Keratinocyte (primary cell): ENCODE results near the gene PNPLA7. TPM values are rescaled to one million over a fixed set of nuclear protein-coding genes. Genes with fewer than 3 reads are reported as not detected.

Experiments used
- DNase-seq: peaks from one replicate; pipeline ENCODE4 v3.0.0-alpha.2; 2011; ENCODE audit warnings: low read depth, missing footprints, low spot score
- FAIRE-seq: peaks from 2 replicates; lab custom pipeline; 2011; peaks lifted over from hg19 to GRCh38; lab: Jason Lieb, UNC
- H2AFZ ChIP-seq: 2 replicates; pipeline ENCODE4 v1.6.0; 2012; ENCODE audit warnings: low read length, control low read depth, inconsistent platforms; ENCODE audit not compliant: control insufficient read depth
- H3K27ac ChIP-seq: 2 replicates; pipeline ENCODE4 v1.5.1; 2011; ENCODE audit warnings: low read length; ENCODE audit not compliant: control insufficient read depth, insufficient read depth
- H3K27me3 ChIP-seq: 3 replicates; pipeline ENCODE4 v1.6.0; 2011; ENCODE audit warnings: low read length; ENCODE audit not compliant: control insufficient read depth, insufficient read depth; ENCODE audit errors: extremely low read depth
- H3K36me3 ChIP-seq, 2 experiments: 2 replicates in 1 of 2; 3 replicates in 1 of 2; pipeline ENCODE4 v1.5.1; 2011; ENCODE audit warnings: low read length in 2 of 2, mild to moderate bottlenecking in 1 of 2; ENCODE audit not compliant: control insufficient read depth in 2 of 2, insufficient read depth in 2 of 2; ENCODE audit errors: extremely low read depth in 1 of 2
- H3K4me1 ChIP-seq: 3 replicates; pipeline ENCODE4 v1.5.1; 2011; ENCODE audit warnings: low read length; ENCODE audit not compliant: control insufficient read depth, insufficient read depth; ENCODE audit errors: extremely low read depth
- H3K4me2 ChIP-seq: 3 replicates; pipeline ENCODE4 v1.6.0; 2011; ENCODE audit warnings: low read depth, low read length; ENCODE audit not compliant: control insufficient read depth, insufficient read depth; ENCODE audit errors: extremely low read depth
- H3K4me3 ChIP-seq, 3 experiments: fragments of 200-600 bp in 1 of 3; sonication (generic) in 1 of 3; 2 replicates in 2 of 3; 3 replicates in 1 of 3; pipeline ENCODE4 v1.5.1; 2011 to 2016; ENCODE audit warnings: low read length in 3 of 3, mild to moderate bottlenecking in 3 of 3, control low read depth in 2 of 3, inconsistent platforms in 1 of 3, low read depth in 1 of 3, mixed read lengths in 1 of 3, mixed run types in 1 of 3, moderate library complexity in 1 of 3; ENCODE audit not compliant: control insufficient read depth in 2 of 3, insufficient read depth in 2 of 3; ENCODE audit errors: extremely low read depth in 1 of 3
- H3K79me2 ChIP-seq: 2 replicates; pipeline ENCODE4 v1.6.0; 2012; ENCODE audit warnings: low read length; ENCODE audit not compliant: control insufficient read depth, insufficient read depth
- H3K9ac ChIP-seq: 3 replicates; pipeline ENCODE4 v1.6.0; 2011; ENCODE audit warnings: low read length; ENCODE audit not compliant: control insufficient read depth, insufficient read depth; ENCODE audit errors: extremely low read depth
- H3K9me1 ChIP-seq: 3 replicates; pipeline ENCODE4 v1.6.0; 2011; ENCODE audit warnings: low read length; ENCODE audit not compliant: control insufficient read depth, insufficient read depth; ENCODE audit errors: extremely low read depth
- H3K9me3 ChIP-seq: 2 replicates; pipeline ENCODE4 v1.5.1; 2012; ENCODE audit warnings: low read depth, low read length; ENCODE audit not compliant: control insufficient read depth
- H4K20me1 ChIP-seq: 3 replicates; pipeline ENCODE4 v1.6.0; 2011; ENCODE audit warnings: low read length; ENCODE audit not compliant: control insufficient read depth, insufficient read depth; ENCODE audit errors: extremely low read depth
- EZH2 ChIP-seq: IDR thresholded peaks from one replicate; pipeline ENCODE4 v1.6.1; 2012; ENCODE audit warnings: inconsistent platforms, mild to moderate bottlenecking, low read length, moderate library complexity
- dilution Hi-C: fragments of 300-500 bp; cut with MboI; formaldehyde crosslinking; loops from one replicate; pipeline ENCODE4 v1.7.0; 2020; ENCODE audit warnings: low sequenced_read_pairs; ENCODE audit not compliant: extremely low pct_ligation_motif_present
- polyA plus RNA-seq, 5 experiments: library from polyadenylated mRNA; depleted of rRNA in 3 of 5; stranded (reverse) in 3 of 5; stranded (forward) in 1 of 5; unstranded in 1 of 5; fragments of >200 nt; gene quantifications; 1 replicate in 1 of 5; 2 replicates in 3 of 5; 3 replicates in 1 of 5; pipeline versions ENCODE4 v1.2.1 to v1.2.3, GENCODE V29; 2011 to 2012; ENCODE audit warnings: missing spikeins in 2 of 5, low read depth in 1 of 5, low replicate concordance in 1 of 5
- TF ChIP-seq, protein P1 (sequence below), 3 experiments: IDR thresholded peaks in 1 of 3; conservative IDR thresholded peaks in 1 of 3; optimal IDR thresholded peaks in 1 of 3; 2 replicates in 2 of 3; 3 replicates in 1 of 3; pipeline versions ENCODE3 to v1.5.1; 2011; ENCODE audit warnings: low read length in 3 of 3, mild to moderate bottlenecking in 3 of 3, moderate library complexity in 2 of 3, control low read depth in 1 of 3, inconsistent platforms in 1 of 3; ENCODE audit not compliant: insufficient read depth in 2 of 3; ENCODE audit errors: extremely low read depth in 1 of 3

The PNPLA7 gene
- polyA plus RNA-seq, 1 donor (not counting 4 experiments of a cell fraction or from before 2014, with no cell fraction given) = 0.34 TPM

- Histone ChIP-seq H3K36me3 (no peaks in the 10 kb centered on the region), H3K27me3 (peaks cover 15% of the 10 kb centered on the region), H3K9me1 (no peaks in the 10 kb centered on the region), H3K27ac (no peak overlapping the region), H3K9ac (no peak overlapping the region), H3K79me2 (no peaks in the 10 kb centered on the region), H2AFZ (no peak overlapping the region), H3K9me3 (no peaks in the 10 kb centered on the region), H3K4me3 (no peak overlapping the region), H3K4me2 (no peak overlapping the region), H3K4me1 (no peaks in the 10 kb centered on the region), H4K20me1 (no peaks in the 10 kb centered on the region)
- dilution Hi-C loops = no loop called here
- DNase-seq (no peak), FAIRE-seq (no peak)
- TF ChIP-seq EZH2 = no peak
- TF ChIP-seq, protein P1, sequence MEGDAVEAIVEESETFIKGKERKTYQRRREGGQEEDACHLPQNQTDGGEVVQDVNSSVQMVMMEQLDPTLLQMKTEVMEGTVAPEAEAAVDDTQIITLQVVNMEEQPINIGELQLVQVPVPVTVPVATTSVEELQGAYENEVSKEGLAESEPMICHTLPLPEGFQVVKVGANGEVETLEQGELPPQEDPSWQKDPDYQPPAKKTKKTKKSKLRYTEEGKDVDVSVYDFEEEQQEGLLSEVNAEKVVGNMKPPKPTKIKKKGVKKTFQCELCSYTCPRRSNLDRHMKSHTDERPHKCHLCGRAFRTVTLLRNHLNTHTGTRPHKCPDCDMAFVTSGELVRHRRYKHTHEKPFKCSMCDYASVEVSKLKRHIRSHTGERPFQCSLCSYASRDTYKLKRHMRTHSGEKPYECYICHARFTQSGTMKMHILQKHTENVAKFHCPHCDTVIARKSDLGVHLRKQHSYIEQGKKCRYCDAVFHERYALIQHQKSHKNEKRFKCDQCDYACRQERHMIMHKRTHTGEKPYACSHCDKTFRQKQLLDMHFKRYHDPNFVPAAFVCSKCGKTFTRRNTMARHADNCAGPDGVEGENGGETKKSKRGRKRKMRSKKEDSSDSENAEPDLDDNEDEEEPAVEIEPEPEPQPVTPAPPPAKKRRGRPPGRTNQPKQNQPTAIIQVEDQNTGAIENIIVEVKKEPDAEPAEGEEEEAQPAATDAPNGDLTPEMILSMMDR (optimal IDR thresholded peaks at IDR 0.05 in 1 of 3, IDR thresholded peaks at IDR 0.05 in 1 of 3, conservative IDR thresholded peaks at IDR 0.05 in 1 of 3; ENCODE audit: extremely low read depth in 1 of 3, insufficient read depth in 2 of 3, low read length in 3 of 3) = no peak
Observed at GRCh38 chr9:137433349-137433915, 116.8 kb downstream of the PNPLA7 start.

GRCh38 chr9:137432687-137433348 lies 117.4 kb downstream of the PNPLA7 start:
- H3K27me3 ChIP-seq = peaks cover 15% of the 10 kb centered on the region
- TF ChIP-seq, protein P1 (optimal IDR thresholded peaks at IDR 0.05 in 1 of 3, IDR thresholded peaks at IDR 0.05 in 1 of 3, conservative IDR thresholded peaks at IDR 0.05 in 1 of 3; ENCODE audit: extremely low read depth in 1 of 3, insufficient read depth in 2 of 3, low read length in 3 of 3) = no peak
- TF ChIP-seq EZH2 = no peak
- DNase-seq (no peak), FAIRE-seq (no peak)
- no peak overlapping the region for H3K4me2 ChIP-seq
- no peaks in the 10 kb centered on the region for H3K79me2 ChIP-seq
- no peaks in the 10 kb centered on the region for H3K9me3 ChIP-seq
- H3K4me3 ChIP-seq = no peak overlapping the region
- H4K20me1 ChIP-seq = no peaks in the 10 kb centered on the region
- no peaks in the 10 kb centered on the region for H3K9me1 ChIP-seq
- dilution Hi-C loops = no loop called here
- H2AFZ ChIP-seq = no peak overlapping the region
- no peaks in the 10 kb centered on the region for H3K36me3 ChIP-seq
- no peak overlapping the region for H3K27ac ChIP-seq
- H3K4me1 ChIP-seq = no peaks in the 10 kb centered on the region
- no peak overlapping the region for H3K9ac ChIP-seq
